GM12891 (cell line): Measurements from ENCODE around the gene PIPOX.

ENCODE experiments used
- PAX5 ChIP-seq: IDR thresholded peaks from 2 replicates; pipeline ENCODE4 v1.6.1; 2011; ENCODE audit warnings: low read length, moderate library complexity, mild to moderate bottlenecking; ENCODE audit not compliant: insufficient read depth, severe bottlenecking
- POLR2A ChIP-seq: IDR thresholded peaks from 2 replicates; pipeline ENCODE4 v1.6.1; 2011; ENCODE audit warnings: low read depth, low read length, control low read depth
- POLR2AphosphoS5 ChIP-seq: IDR thresholded peaks from 2 replicates; pipeline ENCODE4 v1.6.1; 2011; ENCODE audit warnings: low read depth, low read length, control low read depth
- TAF1 ChIP-seq: IDR thresholded peaks from 2 replicates; pipeline ENCODE4 v1.6.1; 2011; ENCODE audit warnings: low read depth, low read length, control low read depth

- no peak for TF ChIP-seq POLR2AphosphoS5
- no peak for TF ChIP-seq TAF1
- no peak for TF ChIP-seq POLR2A
- TF ChIP-seq PAX5, result no peak
Measured at GRCh38 chr17:29090108-29090507, 47.2 kb downstream of the PIPOX start.
